Omental fat pad (tissue), 4 donors: ENCODE measurements around the gene THY1. TPM values are rescaled to one million over a fixed set of nuclear protein-coding genes. Genes with fewer than 3 reads are reported as not detected.

Experiments
- ATAC-seq: fragments of 150-250 bp; one replicate; pipeline ENCODE4 v1.9.1; 2016; ENCODE audit warnings: mild to moderate bottlenecking, moderate library complexity; ENCODE audit not compliant: low FRiP score
- DNase-seq: peaks from one replicate; pipeline ENCODE4 v3.0.0-alpha.2; 2019; ENCODE audit warnings: low spot score
- total RNA-seq, 4 donors: library from RNA; depleted of rRNA; stranded (reverse); fragments of >200 nt; gene quantifications; one replicate each; pipeline ENCODE4 v1.1.0, GENCODE V29; 2016
- TF ChIP-seq, protein P1 (sequence below), 3 donors: fragments of 450-650 bp; IDR thresholded peaks; one replicate each; pipeline ENCODE4 v1.5.1; 2016 to 2017; ENCODE audit warnings: antibody characterized with exemption in 3 of 3, mild to moderate bottlenecking in 3 of 3, moderate library complexity in 2 of 3

Gene THY1
- total RNA-seq, 4 donors from 2014 or later, result 12.0 to 71.5 (median 33.3) TPM

DNA sequence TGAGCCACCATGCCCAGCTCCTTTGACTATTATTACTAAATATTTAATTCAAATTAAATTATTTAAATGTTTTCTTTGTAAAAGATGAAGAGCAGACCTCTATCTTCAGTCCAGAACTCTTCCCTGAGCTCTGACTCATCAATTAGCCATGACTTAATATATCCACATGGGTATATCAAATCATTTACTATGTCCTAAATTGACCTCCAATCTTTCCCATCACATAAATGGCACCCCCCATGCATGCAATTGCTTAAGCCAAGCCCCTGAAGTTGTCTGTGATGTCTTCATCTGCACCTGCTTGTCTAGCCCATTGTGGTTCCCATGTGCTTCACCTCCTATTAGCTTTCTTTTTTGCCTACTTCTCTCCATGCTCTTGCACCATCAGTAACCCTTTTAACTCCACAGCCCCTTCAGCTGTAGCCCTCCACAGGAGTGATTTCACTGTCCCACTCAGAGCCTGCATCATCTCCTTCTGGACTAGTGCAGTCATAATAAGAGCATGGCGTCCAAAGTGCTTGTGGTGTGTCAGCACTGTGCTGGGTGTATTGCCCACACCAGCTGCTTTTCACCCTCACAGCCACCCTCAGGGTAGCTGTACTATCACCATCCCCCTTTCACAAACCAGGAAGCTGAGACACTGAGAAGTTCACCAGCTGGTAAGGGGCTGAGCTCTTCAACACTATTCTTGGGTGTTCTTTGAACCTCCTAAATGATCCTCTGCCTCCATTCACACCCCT, 11.8 kb upstream of the THY1 start:
- ATAC-seq (no peak), DNase-seq (no peak)
- TF ChIP-seq, protein P1, sequence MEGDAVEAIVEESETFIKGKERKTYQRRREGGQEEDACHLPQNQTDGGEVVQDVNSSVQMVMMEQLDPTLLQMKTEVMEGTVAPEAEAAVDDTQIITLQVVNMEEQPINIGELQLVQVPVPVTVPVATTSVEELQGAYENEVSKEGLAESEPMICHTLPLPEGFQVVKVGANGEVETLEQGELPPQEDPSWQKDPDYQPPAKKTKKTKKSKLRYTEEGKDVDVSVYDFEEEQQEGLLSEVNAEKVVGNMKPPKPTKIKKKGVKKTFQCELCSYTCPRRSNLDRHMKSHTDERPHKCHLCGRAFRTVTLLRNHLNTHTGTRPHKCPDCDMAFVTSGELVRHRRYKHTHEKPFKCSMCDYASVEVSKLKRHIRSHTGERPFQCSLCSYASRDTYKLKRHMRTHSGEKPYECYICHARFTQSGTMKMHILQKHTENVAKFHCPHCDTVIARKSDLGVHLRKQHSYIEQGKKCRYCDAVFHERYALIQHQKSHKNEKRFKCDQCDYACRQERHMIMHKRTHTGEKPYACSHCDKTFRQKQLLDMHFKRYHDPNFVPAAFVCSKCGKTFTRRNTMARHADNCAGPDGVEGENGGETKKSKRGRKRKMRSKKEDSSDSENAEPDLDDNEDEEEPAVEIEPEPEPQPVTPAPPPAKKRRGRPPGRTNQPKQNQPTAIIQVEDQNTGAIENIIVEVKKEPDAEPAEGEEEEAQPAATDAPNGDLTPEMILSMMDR (IDR thresholded peaks at IDR 0.05), result no peak

- ATAC-seq, result peak; percentile 52
- TF ChIP-seq, protein P1 (IDR thresholded peaks at IDR 0.05), result no peak
- no peak for DNase-seq
Measured at GRCh38 chr11:119433358-119433725, 10.4 kb upstream of the THY1 start.

GRCh38 chr11:119432484-119433357, 9.7 kb upstream of the THY1 start:
- DNase-seq (no peak), ATAC-seq (peak; percentile 84)
- TF ChIP-seq, protein P1 (IDR thresholded peaks at IDR 0.05), result no peak

- TF ChIP-seq, protein P1 (IDR thresholded peaks at IDR 0.05), result no peak
- ATAC-seq, result no peak
- no peak for DNase-seq
Measured at GRCh38 chr11:119431523-119431922, 8.6 kb upstream of the THY1 start.

DNA sequence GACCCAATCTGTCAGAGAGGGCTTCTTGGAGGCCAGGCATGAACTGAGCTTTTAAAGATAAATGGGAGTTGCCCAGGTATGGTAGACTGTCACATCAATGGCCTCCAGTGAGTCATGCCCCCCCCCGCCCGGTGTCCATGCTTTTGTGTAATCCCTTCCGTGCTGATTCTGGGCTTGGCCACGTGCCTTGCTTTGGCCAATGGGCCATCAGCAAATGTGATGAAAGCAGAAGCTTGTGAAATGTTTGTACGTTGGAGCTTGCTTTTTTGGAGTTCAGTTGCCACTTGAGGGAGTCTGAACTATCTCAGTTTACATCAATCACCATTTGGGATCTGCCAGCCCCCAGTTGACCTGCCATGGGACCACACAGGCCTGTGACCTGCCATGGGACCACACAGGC, 4.3 kb upstream of the THY1 start:
- ATAC-seq (no peak), DNase-seq (no peak)
- TF ChIP-seq, protein P1 (IDR thresholded peaks at IDR 0.05), result no peak

- DNase-seq, result no peak
- TF ChIP-seq, protein P1 (IDR thresholded peaks at IDR 0.05), result no peak
- ATAC-seq, result no peak
Measured at GRCh38 chr11:119426142-119426541, 3.2 kb upstream of the THY1 start.
